Stimulated activated CD8-positive, alpha-beta memory T cell treated with anti-CD3 and anti-CD28 coated beads, Interleukin-4, amount 100 ng/mL, for 4 hours (primary cell): ENCODE data around the gene THBS2.

Source experiments
- DNase-seq, 2 donors: peaks; one replicate each; pipeline ENCODE4 v3.0.0-alpha.2; 2020; ENCODE audit warnings: low read depth in 2 of 2, low spot score in 1 of 2

Gene THBS2

DNA sequence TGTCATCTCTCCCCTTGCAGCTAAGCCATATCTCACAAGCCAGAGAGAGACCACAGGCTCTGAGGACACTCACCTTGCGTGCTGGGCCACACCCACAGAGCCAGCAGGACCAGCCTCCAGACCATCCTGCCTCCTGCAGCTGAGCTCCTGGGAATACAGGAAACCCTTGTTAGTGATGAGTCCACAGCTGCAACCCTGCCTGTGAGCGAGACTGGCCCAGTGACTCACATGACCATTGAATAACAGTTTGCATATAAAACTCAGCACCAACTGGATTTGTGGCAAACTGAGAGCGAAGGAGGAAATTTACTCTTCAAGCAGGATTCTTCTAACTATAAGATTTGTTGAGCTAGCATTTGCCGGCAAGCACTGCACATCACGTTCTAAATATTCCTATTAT, 3.0 kb downstream of the THBS2 start:
- DNase-seq = no peak

DNA sequence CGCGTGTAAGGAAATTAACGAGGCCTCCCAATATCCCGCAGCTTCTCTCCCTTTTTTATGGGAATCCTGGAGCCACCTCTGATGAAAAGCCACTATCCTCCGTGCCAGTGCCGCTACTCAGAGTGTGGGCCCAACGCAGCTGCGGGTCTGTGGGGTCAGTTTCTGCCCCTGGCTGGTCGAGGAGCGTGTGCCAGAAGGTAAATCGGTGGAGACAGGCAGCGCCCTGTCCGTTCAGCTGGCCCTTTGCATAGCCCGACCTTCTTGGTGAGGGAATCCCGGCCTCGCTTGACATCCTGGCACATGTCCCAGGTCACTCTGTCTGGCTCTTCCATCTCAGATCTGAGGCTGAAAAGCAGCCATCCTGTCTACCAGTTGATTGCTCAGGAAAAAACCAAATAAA, 4.6 kb downstream of the THBS2 start:
- DNase-seq = no peak

- no peak for DNase-seq
Measured at GRCh38 chr6:169248521-169248971, 5.1 kb downstream of the THBS2 start.

DNA sequence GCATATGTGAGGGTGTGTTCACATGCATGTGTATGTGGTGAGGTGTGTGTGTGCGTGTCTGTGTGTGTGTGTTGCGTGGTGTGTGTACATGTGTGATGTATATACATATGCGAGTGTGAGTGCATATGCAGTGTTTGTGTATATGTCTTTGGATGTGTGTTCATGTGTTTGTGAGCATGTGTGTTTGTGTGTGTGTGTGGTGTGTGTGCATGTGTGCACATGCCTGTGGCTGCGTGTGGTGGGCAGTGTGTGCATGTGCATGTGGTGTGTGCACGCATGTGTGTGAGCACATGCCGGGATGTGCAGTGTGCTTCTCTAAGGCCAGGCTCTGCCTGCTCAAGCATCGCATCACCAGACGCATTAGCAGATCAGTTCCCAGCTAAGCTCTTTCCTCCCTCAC, 5.7 kb downstream of the THBS2 start:
- DNase-seq = no peak

GRCh38 chr6:169247419-169247818, 6.2 kb downstream of the THBS2 start:
- DNase-seq = no peak

- no peak for DNase-seq
Measured at GRCh38 chr6:169246445-169246844, 7.2 kb downstream of the THBS2 start.

DNA sequence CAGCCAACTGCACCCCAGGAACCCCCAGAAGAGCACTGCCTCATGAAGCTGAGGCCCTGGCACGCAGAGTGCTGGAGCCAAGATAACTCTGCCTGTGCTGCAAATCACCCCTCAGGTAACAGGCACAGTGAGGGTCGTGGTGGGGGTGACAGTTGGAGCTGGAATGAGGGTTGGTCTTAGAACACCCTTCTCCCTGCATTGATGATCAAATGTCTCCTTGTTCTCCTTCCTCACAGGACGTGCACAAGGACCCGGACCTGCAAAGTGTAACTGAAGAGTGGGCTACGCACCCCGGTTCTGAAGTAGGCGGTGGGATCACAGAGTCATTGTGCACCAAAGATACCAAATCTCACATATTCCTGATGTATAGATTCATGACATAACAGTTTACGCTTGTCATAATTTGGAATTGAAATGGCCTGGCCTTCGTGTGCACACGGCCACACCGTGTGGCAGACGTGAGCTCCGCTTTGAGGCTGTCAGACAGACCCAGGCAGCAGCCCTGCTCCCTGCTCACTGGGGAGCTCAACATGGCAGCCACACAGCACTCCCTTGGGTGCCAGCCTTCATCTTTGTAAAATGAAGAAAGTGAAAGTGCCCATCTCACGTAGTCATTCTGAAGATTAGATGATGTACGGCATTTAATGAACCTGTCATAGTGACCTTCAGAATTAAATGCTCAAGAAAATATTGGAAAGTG, 8.8 kb downstream of the THBS2 start:
- no peak for DNase-seq

- no peak for DNase-seq
Measured at GRCh38 chr6:169243661-169244060, 10.0 kb downstream of the THBS2 start.

DNA sequence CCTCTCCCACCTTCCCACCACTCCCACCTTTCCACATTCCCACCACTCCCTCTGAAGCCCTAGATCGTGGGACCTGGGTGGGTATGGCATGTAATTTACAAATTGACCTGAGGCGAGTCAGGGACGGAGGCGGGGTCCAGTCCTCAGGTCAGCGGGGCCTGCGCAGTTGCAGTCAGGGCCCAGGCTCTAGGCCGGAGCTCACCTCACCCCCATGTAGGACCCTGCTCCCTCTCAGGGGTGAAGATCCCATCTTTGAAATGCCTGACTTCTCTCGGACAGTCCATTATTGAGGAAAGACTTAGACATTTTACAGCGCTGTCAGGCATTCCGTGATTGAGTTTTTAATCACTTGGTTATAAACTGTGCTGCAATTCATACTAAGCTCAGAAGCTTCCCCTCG, 10.5 kb downstream of the THBS2 start:
- no peak for DNase-seq

GRCh38 chr6:169241688-169242350, 11.8 kb downstream of the THBS2 start:
- no peak for DNase-seq

DNA sequence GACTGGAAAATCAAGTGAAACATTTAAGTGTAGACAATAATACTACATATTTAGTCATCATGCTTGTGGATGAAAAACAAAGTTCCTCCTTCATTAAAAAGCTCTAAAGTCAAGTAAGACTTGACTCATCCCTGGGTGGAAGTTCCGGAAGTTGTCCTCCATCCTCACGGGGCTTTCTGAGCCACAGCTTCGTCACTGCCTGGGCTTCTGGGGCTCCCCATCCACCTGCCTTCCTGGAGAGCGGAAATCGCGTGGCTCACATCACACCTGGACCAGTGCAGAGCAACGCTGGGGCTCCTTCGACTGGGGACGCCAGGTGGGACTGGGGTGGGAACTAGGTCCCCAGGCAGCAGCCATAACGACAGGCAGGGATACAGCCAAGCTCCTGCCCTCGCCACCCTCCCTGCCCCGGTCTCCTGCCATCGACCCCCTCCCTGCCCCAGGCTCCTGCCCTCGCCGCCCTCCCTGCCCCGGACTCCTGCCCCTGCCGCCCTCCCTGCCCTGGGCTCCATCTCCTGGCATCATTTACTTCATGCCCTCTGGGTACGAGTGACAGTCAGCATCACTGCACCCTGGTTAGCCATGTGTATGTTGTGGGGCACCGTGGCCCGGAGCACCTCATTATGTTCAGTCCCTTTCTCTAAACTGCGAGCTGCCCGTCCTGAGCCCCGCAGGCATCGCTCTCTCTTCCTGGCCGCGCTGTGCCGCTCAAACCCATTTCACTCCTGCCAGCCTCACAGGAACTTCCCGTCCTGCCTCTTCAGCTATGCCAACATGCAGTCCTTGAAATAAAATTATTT, 12.9 kb downstream of the THBS2 start:
- DNase-seq = no peak

- no peak for DNase-seq
Measured at GRCh38 chr6:169240125-169240524, 13.5 kb downstream of the THBS2 start.

- no peak for DNase-seq
Measured at GRCh38 chr6:169239181-169239580, 14.5 kb downstream of the THBS2 start.

- DNase-seq = no peak
Measured at GRCh38 chr6:169238766-169239165, 14.9 kb downstream of the THBS2 start.

DNA sequence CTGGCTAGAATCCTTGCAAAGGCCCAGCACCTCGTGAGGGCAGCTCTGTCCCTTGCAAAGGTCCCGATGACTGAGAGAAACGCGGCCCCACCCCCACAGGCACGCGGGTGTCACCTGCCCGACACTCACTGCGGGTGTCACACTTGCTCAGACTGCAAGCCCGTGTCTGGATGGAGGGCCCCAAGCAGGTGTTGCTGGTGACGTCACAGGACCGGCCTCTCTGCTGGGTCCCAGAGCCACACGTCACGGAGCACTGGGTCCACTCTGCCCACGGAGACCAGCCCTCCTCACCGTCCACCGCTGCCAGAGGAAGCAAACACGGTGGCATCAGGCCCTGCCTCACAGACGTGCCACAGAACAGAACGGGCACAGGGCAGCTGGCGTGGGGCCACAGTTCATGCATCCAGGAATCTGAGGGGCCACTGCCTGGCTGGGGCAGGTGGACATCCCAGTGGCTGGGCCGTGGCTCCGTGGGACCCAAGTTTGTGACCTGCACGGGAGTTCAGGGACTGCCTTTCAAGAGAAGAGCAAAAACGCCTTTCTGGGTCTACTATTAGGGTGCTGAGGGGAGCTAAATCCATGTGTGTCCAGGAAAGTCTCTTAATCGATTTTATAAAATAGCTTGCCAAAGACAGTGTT, 16.0 kb downstream of the THBS2 start:
- DNase-seq = no peak

DNA sequence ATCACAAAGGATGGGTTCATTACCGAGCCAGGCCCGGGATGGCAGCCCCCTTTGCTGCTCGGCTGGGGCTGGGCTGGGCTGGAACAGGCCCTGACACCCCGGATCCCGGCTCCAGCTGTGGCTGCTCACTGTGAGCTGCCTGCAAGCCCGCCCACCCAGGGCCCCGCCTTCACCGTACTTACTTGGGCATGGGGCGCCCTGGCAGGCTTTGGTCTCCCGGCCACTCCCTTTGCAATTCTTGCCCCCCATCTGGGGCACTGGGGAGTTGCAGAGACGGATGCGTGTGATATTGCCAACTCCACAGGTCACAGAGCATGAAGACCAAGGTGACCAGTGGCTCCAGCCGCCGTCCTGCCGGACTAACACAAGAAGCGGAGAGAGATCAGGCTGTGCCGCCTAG, 16.7 kb downstream of the THBS2 start:
- DNase-seq = no peak

GRCh38 chr6:169236545-169236944, 17.1 kb downstream of the THBS2 start:
- no peak for DNase-seq

- no peak for DNase-seq
Measured at GRCh38 chr6:169235286-169235685, 18.4 kb downstream of the THBS2 start.

- DNase-seq = no peak
Measured at GRCh38 chr6:169234634-169235033, 19.0 kb downstream of the THBS2 start.

DNA sequence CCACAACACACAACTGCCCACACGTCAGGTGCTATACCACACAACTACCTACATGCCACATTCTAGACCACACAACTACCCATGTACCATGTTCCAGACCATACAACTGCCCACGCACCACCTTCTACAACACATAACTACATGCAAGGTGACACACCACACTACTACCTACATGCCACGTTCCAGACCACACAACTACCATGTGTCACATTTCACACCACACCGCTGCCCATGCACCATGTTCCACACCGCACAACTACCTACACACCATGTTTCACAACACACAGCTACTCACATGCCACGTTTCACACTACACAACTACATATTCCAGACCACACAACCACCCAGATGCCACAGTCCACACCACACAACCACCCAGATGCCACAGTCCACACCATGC, 19.8 kb downstream of the THBS2 start:
- no peak for DNase-seq

DNA sequence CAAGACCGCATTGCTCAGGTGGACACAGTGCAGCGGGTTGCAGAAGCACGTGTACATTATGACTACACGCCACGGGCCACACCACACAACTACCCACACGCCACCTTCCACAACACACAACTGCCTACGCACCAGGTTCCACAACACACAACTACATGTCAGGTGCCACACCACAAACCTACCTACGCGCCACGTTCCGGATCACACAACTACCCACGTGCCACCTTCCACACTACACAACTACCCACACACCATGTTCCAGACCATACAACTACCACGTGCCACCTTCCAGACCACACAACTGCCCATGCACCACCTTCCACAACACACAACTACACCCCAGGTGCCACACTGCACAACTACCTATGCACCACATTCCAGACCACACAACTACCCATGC, 20.5 kb downstream of the THBS2 start:
- no peak for DNase-seq

DNA sequence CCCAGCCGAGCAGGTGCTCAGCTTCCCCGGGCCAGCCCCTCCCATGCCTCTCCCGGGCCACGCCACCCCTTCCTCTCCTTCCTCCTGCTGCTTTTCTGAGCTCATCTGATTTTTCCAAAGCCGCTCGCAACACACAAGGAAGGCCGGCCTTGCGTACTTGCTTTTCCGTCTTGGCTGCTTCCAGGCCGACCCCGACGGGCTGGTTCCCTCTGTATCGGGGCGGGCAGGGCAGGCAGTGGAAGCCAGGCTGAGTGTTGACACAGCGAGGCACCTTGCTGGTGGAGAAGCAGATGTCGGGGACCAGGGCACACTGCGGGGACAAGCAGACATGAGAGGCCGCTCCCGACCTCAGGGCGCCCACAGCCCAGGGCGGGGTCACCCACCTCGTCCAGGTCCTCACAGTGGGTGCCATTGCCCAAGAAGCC, 21.1 kb downstream of the THBS2 start:
- no peak for DNase-seq
